SK-N-SH (cell line): Measurements from ENCODE around the gene CTRB1. TPM values are rescaled to one million over a fixed set of nuclear protein-coding genes. Genes with fewer than 3 reads are reported as not detected.

Experiments
- CTCF ChIA-PET: fragments of 300-600, 350-600 bp; formaldehyde crosslinking; extraction: SDS; loops from one replicate; lab custom pipeline; 2021; lab: Yijun Ruan, JAX
- POLR2A ChIA-PET: fragments of 350-600 bp; sonication (Branson Sonifier 250); formaldehyde crosslinking; extraction: SDS; loops from one replicate; lab custom pipeline; 2020; ENCODE audit warnings: antibody characterized with exemption, inconsistent platforms; lab: Yijun Ruan, JAX
- DNase-seq: peaks from one replicate; pipeline ENCODE4 v3.0.0; 2012
- H2AFZ ChIP-seq: fragments of 200-600 bp; sonication (generic); 2 replicates; pipeline ENCODE4 v1.8.1; 2016; ENCODE audit warnings: antibody characterized with exemption, mild to moderate bottlenecking, low read depth
- H3F3A ChIP-seq: fragments of 200-600 bp; sonication (generic); replicated peaks from 2 replicates; pipeline ENCODE3; 2016; ENCODE audit warnings: antibody characterized with exemption, mild to moderate bottlenecking; ENCODE audit not compliant: insufficient read depth
- H3K27ac ChIP-seq, 2 experiments: fragments of 200-500 bp in 1 of 2; fragments of 200-600 bp in 1 of 2; sonication (Bioruptor generic) in 1 of 2; sonication (generic), shearing (Covaris generic) in 1 of 2; 2 replicates each; pipeline versions ENCODE4 v1.5.1 to v1.6.1; 2014 to 2016; ENCODE audit warnings: low read depth in 2 of 2, inconsistent platforms in 1 of 2, low read length in 1 of 2, mild to moderate bottlenecking in 1 of 2, mixed read lengths in 1 of 2
- H3K27me3 ChIP-seq: fragments of 200-600 bp; sonication (generic), shearing (Covaris generic); 2 replicates; pipeline ENCODE4 v1.6.1; 2016; ENCODE audit warnings: mixed run types; ENCODE audit not compliant: insufficient read depth
- H3K36me3 ChIP-seq, 2 experiments: fragments of 200-500 bp in 1 of 2; fragments of 200-600 bp in 1 of 2; sonication (Bioruptor generic) in 1 of 2; sonication (generic) in 1 of 2; replicated peaks in 1 of 2; 2 replicates each; pipeline versions ENCODE3 to v1.5.1; 2014 to 2016; ENCODE audit warnings: low read length in 1 of 2, mild to moderate bottlenecking in 1 of 2; ENCODE audit not compliant: insufficient read depth in 2 of 2, control insufficient read depth in 1 of 2
- H3K4me1 ChIP-seq, 2 experiments: fragments of 200-500 bp in 1 of 2; fragments of 200-600 bp in 1 of 2; sonication (Bioruptor generic) in 1 of 2; sonication (generic), shearing (Covaris generic) in 1 of 2; 2 replicates each; pipeline versions ENCODE4 v1.5.1 to v1.6.1; 2014 to 2016; ENCODE audit warnings: low read depth in 1 of 2, low read length in 1 of 2, mixed run types in 1 of 2; ENCODE audit not compliant: insufficient read depth in 2 of 2, control insufficient read depth in 1 of 2
- H3K4me2 ChIP-seq: fragments of 200-600 bp; sonication (generic), shearing (Covaris generic); 2 replicates; pipeline ENCODE4 v1.6.1; 2017; ENCODE audit warnings: mixed run types
- H3K4me3 ChIP-seq, 2 experiments: fragments of 200-500 bp in 1 of 2; fragments of 200-600 bp in 1 of 2; sonication (Bioruptor generic) in 1 of 2; sonication (generic), shearing (Covaris generic) in 1 of 2; 2 replicates each; pipeline versions ENCODE4 v1.5.1 to v1.8.1; 2014 to 2016; ENCODE audit warnings: low read depth in 2 of 2, inconsistent platforms in 1 of 2, low read length in 1 of 2, mild to moderate bottlenecking in 1 of 2, mixed read lengths in 1 of 2, moderate library complexity in 1 of 2
- H3K79me2 ChIP-seq: fragments of 200-600 bp; sonication (generic); 2 replicates; pipeline ENCODE4 v1.8.1; 2017; ENCODE audit warnings: mild to moderate bottlenecking; ENCODE audit not compliant: insufficient read depth
- H3K9ac ChIP-seq: fragments of 200-600 bp; sonication (generic); 2 replicates; pipeline ENCODE4 v1.6.1; 2017; ENCODE audit warnings: mixed run types
- H3K9me2 ChIP-seq: fragments of 200-600 bp; sonication (generic); 2 replicates; pipeline ENCODE4 v1.6.1; 2017; ENCODE audit warnings: mixed run types
- H3K9me3 ChIP-seq: fragments of 200-600 bp; sonication (generic); 2 replicates; pipeline ENCODE4 v1.6.1; 2017; ENCODE audit warnings: mixed run types, mild to moderate bottlenecking, moderate library complexity
- H4K20me1 ChIP-seq: fragments of 200-600 bp; sonication (generic); 2 replicates; pipeline ENCODE4 v1.6.1; 2017; ENCODE audit warnings: mild to moderate bottlenecking, mixed run types; ENCODE audit not compliant: insufficient read depth
- CHD2 ChIP-seq: fragments of 150-350 bp; IDR thresholded peaks from 2 replicates; pipeline ENCODE4 v1.6.1; 2018; ENCODE audit warnings: low read length; ENCODE audit not compliant: partially characterized antibody
- ELF1 ChIP-seq: IDR thresholded peaks from 2 replicates; pipeline ENCODE4 v1.4.0; 2012
- EZH2phosphoT487 ChIP-seq: fragments of 200-600 bp; sonication (generic); IDR thresholded peaks from 2 replicates; pipeline ENCODE4 v1.6.1; 2017; ENCODE audit warnings: low read depth, mixed run types, mild to moderate bottlenecking, antibody characterized with exemption, moderate library complexity, borderline replicate concordance
- FOXJ3 ChIP-seq: sonication (generic); formaldehyde crosslinking; IDR thresholded peaks from 2 replicates; pipeline ENCODE4 v1.5.1; 2020; ENCODE audit warnings: mild to moderate bottlenecking, missing genetic modification reagents
- GABPA ChIP-seq: IDR thresholded peaks from 2 replicates; pipeline ENCODE4 v1.4.0; 2012; ENCODE audit warnings: low read depth, mild to moderate bottlenecking
- GATA2 ChIP-seq: sonication (generic); formaldehyde crosslinking; IDR thresholded peaks from 2 replicates; pipeline ENCODE4 v1.5.0; 2020; ENCODE audit warnings: mild to moderate bottlenecking, missing genetic modification reagents
- JUND ChIP-seq: IDR thresholded peaks from 2 replicates; pipeline ENCODE4 v1.4.0; 2012
- MEF2A ChIP-seq: IDR thresholded peaks from 2 replicates; pipeline ENCODE4 v1.4.0; 2012; ENCODE audit warnings: low read depth, borderline replicate concordance
- MXI1 ChIP-seq: IDR thresholded peaks from 2 replicates; pipeline ENCODE4 v1.6.1; 2012; ENCODE audit warnings: mild to moderate bottlenecking, low read depth, low read length, improper control_type of control experiment
- NFIC ChIP-seq: IDR thresholded peaks from 2 replicates; pipeline ENCODE4 v1.4.0; 2012; ENCODE audit warnings: borderline replicate concordance
- NRF1 ChIP-seq: IDR thresholded peaks from 2 replicates; pipeline ENCODE4 v1.6.1; 2012; ENCODE audit warnings: low read depth, mild to moderate bottlenecking, low read length
- RAD21 ChIP-seq: IDR thresholded peaks from 2 replicates; pipeline ENCODE4 v1.6.1; 2012; ENCODE audit warnings: mild to moderate bottlenecking, low read length
- RCOR1 ChIP-seq: fragments of 150-350 bp; IDR thresholded peaks from 2 replicates; pipeline ENCODE4 v1.6.1; 2017; ENCODE audit warnings: antibody characterized with exemption, low read length
- SMC3 ChIP-seq: IDR thresholded peaks from 2 replicates; pipeline ENCODE4 v1.6.1; 2012; ENCODE audit warnings: low read depth, low read length, improper control_type of control experiment
- TAF1 ChIP-seq: IDR thresholded peaks from 2 replicates; pipeline ENCODE4 v1.6.1; 2012; ENCODE audit warnings: low read depth, mild to moderate bottlenecking, low read length, moderate library complexity, borderline replicate concordance
- YY1 ChIP-seq: IDR thresholded peaks from 2 replicates; pipeline ENCODE4 v1.4.0; 2012; ENCODE audit warnings: low read depth, mild to moderate bottlenecking
- WGBS: methylation state at CpG from one replicate; pipeline ENCODE4 v1.1.6; 2017; ENCODE audit warnings: low lambda C conversion rate; 5-methylcytosine and 5-hydroxymethylcytosine counted together
- polyA plus RNA-seq, 3 experiments: library from polyadenylated mRNA; depleted of rRNA; stranded (reverse); fragments of >200 nt; gene quantifications; 2 replicates each; pipeline ENCODE4 v1.2.3, GENCODE V29; 2012
- TF ChIP-seq, protein P1 (sequence below): fragments of 200-600 bp; sonication (generic); IDR thresholded peaks from 2 replicates; pipeline ENCODE4 v1.6.1; 2017; ENCODE audit warnings: antibody characterized with exemption, mild to moderate bottlenecking, moderate library complexity
- TF ChIP-seq, protein P2 (sequence below): IDR thresholded peaks from 2 replicates; pipeline ENCODE4 v1.6.1; 2012; ENCODE audit warnings: mild to moderate bottlenecking, low read depth, low read length, moderate library complexity
- TF ChIP-seq, protein P3 (sequence below): IDR thresholded peaks from 2 replicates; pipeline ENCODE4 v1.4.0; 2012; ENCODE audit warnings: low read depth
- TF ChIP-seq, protein P4 (sequence below): IDR thresholded peaks from 2 replicates; pipeline ENCODE4; 2012

Gene CTRB1
- polyA plus RNA-seq, 1 of the 3 experiments (the other 2 are of a cell fraction) = not detected

DNA sequence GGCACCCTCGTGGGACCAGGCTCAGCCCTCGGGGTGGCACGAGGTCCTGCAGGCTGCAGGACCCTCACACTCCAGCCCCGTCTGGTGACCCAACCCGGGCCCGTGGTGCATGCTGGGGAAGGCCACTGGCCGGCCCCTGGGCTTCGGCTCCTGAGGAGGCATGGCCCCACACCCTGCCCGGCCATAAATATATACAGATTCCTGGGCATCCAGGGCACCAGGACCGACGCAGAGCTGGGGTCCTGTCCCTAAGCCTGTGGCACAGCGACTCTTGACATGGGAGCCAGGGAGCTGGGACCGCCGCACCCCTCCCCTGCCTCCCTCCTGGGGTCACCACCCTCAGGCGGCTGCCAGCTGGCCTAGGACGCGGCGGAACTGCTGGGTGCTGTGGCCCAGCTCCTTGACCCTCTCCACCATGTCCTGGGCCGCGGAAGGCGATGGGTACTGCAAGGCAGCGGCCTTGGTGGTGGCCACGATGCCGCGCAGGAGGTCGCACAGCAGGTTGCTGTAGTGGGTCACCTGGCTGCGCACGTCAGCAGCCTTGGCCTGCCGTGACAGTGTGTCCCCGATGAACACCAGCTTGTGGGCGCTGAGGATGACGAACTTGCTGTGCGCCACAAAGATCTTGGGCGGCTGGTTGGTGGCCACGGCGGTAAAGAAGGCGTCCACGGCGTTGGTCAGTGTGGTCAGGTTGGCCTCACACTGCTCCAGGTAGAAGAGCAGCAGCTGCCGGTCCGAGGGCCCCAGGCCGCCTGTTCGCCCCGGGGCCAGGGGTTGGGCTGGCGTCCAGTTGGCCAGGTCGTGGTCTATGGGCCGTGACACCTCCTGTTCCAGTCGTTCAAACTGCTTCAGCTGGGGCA lies 10.6 kb downstream of the CTRB1 start:
- ChIA-PET POLR2A (no interaction called here), CTCF (interaction anchor here (0.7 to 3.8 kb wide), 4 partner anchors 30 to 182 kb away, joined by 3 to 18 read pairs (median 4); no protein-coding TSS in a partner anchor)
- DNase-seq = no peak
- no peak for TF ChIP-seq MEF2A
- TF ChIP-seq, protein P1, sequence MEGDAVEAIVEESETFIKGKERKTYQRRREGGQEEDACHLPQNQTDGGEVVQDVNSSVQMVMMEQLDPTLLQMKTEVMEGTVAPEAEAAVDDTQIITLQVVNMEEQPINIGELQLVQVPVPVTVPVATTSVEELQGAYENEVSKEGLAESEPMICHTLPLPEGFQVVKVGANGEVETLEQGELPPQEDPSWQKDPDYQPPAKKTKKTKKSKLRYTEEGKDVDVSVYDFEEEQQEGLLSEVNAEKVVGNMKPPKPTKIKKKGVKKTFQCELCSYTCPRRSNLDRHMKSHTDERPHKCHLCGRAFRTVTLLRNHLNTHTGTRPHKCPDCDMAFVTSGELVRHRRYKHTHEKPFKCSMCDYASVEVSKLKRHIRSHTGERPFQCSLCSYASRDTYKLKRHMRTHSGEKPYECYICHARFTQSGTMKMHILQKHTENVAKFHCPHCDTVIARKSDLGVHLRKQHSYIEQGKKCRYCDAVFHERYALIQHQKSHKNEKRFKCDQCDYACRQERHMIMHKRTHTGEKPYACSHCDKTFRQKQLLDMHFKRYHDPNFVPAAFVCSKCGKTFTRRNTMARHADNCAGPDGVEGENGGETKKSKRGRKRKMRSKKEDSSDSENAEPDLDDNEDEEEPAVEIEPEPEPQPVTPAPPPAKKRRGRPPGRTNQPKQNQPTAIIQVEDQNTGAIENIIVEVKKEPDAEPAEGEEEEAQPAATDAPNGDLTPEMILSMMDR = no peak
- TF ChIP-seq YY1 = no peak
- no peak for TF ChIP-seq FOXJ3 (CRISPR knock-in tag)
- no peak for TF ChIP-seq NFIC
- no peak for TF ChIP-seq JUND
- TF ChIP-seq GATA2 (CRISPR knock-in tag) = no peak
- no peak for TF ChIP-seq MXI1
- Histone ChIP-seq H3K27me3 (no peaks in the 10 kb centered on the region), H3K4me3 (no peak overlapping the region), H3K9me3 (no peaks in the 10 kb centered on the region), H3K9me2 (no peaks in the 10 kb centered on the region), H3F3A (peaks cover 42% of the 10 kb centered on the region), H4K20me1 (peaks cover 67% of the 10 kb centered on the region), H3K4me2 (no peak overlapping the region), H2AFZ (no peak overlapping the region), H3K9ac (no peak overlapping the region), H3K79me2 (peaks cover 52% of the 10 kb centered on the region), H3K36me3 (peaks cover 49 to 55% of the 10 kb centered on the region in 2 experiments), H3K4me1 (peaks cover 4 to 8% of the 10 kb centered on the region in 2 experiments; a peak in 3 of 4 replicates), H3K27ac (no peak overlapping the region)
- 90% methylated on average over 19 of the region's 48 CpGs for WGBS

DNA sequence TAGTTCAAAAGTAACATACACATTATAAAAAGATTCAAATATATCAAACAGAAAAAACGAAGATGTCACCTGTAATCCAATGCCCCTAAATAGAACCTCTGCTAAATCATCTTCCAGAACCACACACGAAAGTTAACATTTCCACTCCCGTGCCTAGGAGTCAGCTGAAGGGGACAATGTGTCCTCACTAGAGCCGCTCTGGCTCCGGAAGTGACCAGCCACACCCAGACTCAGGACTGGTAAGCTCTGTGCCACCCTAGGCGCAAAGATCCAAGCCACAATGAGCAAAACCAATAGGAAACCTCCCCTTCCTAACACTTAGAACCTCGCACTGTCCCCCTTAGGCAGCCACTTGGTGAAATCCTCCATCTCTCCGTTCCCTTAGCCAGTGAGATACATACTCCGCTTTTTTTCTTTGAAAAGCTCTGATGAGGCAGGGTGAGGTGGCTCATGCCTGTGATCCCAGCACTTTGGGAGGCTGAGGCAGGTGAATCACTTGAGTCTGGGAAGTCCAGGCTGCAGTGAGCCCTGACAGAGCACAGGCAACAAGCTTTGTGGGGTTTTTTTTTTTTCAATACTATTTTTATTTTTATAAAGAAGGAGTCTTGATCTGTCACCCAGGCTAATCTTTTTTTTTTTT lies 11.8 kb downstream of the CTRB1 start:
- Histone ChIP-seq H4K20me1 (peaks cover 77% of the 10 kb centered on the region), H3K4me1 (peaks cover 8 to 10% of the 10 kb centered on the region in 2 experiments; a peak in 3 of 4 replicates), H3K79me2 (peaks cover 63% of the 10 kb centered on the region), H3K9me3 (no peaks in the 10 kb centered on the region), H3K9me2 (no peaks in the 10 kb centered on the region), H3K4me3 (no peak overlapping the region), H3K36me3 (peaks cover 55 to 59% of the 10 kb centered on the region in 2 experiments), H3K9ac (no peak overlapping the region), H3K4me2 (no peak overlapping the region), H3K27ac (no peak overlapping the region), H2AFZ (no peak overlapping the region), H3K27me3 (no peaks in the 10 kb centered on the region), H3F3A (peaks cover 45% of the 10 kb centered on the region)
- WGBS = 95% methylated on average over 9 of the region's 9 CpGs
- ChIA-PET POLR2A (no interaction called here), CTCF (interaction anchor here (0.7 to 1.2 kb wide), 3 partner anchors 147 to 155 kb away, joined by 3 read pairs; no protein-coding TSS in a partner anchor)
- DNase-seq = no peak
- TF ChIP-seq TAF1 (no peak), NRF1 (no peak), NFIC (no peak), GATA2 (CRISPR knock-in tag) (no peak), GABPA (no peak), SMC3 (no peak), YY1 (no peak), MEF2A (no peak), EZH2phosphoT487 (no peak), RCOR1 (no peak), CHD2 (no peak), RAD21 (no peak), ELF1 (no peak)
- TF ChIP-seq, protein P2, sequence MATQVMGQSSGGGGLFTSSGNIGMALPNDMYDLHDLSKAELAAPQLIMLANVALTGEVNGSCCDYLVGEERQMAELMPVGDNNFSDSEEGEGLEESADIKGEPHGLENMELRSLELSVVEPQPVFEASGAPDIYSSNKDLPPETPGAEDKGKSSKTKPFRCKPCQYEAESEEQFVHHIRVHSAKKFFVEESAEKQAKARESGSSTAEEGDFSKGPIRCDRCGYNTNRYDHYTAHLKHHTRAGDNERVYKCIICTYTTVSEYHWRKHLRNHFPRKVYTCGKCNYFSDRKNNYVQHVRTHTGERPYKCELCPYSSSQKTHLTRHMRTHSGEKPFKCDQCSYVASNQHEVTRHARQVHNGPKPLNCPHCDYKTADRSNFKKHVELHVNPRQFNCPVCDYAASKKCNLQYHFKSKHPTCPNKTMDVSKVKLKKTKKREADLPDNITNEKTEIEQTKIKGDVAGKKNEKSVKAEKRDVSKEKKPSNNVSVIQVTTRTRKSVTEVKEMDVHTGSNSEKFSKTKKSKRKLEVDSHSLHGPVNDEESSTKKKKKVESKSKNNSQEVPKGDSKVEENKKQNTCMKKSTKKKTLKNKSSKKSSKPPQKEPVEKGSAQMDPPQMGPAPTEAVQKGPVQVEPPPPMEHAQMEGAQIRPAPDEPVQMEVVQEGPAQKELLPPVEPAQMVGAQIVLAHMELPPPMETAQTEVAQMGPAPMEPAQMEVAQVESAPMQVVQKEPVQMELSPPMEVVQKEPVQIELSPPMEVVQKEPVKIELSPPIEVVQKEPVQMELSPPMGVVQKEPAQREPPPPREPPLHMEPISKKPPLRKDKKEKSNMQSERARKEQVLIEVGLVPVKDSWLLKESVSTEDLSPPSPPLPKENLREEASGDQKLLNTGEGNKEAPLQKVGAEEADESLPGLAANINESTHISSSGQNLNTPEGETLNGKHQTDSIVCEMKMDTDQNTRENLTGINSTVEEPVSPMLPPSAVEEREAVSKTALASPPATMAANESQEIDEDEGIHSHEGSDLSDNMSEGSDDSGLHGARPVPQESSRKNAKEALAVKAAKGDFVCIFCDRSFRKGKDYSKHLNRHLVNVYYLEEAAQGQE = no peak
- TF ChIP-seq, protein P3, sequence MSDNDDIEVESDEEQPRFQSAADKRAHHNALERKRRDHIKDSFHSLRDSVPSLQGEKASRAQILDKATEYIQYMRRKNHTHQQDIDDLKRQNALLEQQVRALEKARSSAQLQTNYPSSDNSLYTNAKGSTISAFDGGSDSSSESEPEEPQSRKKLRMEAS = no peak
- TF ChIP-seq, protein P4, sequence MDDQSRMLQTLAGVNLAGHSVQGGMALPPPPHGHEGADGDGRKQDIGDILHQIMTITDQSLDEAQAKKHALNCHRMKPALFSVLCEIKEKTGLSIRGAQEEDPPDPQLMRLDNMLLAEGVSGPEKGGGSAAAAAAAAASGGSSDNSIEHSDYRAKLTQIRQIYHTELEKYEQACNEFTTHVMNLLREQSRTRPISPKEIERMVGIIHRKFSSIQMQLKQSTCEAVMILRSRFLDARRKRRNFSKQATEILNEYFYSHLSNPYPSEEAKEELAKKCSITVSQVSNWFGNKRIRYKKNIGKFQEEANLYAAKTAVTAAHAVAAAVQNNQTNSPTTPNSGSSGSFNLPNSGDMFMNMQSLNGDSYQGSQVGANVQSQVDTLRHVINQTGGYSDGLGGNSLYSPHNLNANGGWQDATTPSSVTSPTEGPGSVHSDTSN = no peak
